OCI-M2 (cell line): ENCODE measurements around the gene NFE2L3.
"Not testable (repeated sequence)": the region's sequence is repeated elsewhere in the genome, so short reads cannot be mapped to it uniquely, and the experiment has no call there.

Source experiments
- DNase-seq: peaks from one replicate; lab custom pipeline; 2025; ENCODE audit not compliant: unreplicated experiment; lab: John Stamatoyannopoulos, UW

The NFE2L3 gene

GRCh38 chr7:26151953-26152781 lies at the start of gene NFE2L3:
Gene NFE2L3 (plus strand): TSS chr7:26152198. CDS start chr7:26152499, 301 bp downstream.
- no peak for DNase-seq

- no peak for DNase-seq
Measured at GRCh38 chr7:26103596-26103995, 48.4 kb upstream of the NFE2L3 start.

GRCh38 chr7:26105236-26105635 lies 46.8 kb upstream of the NFE2L3 start:
- DNase-seq = no peak

GRCh38 chr7:26105931-26106330 lies 46.1 kb upstream of the NFE2L3 start:
- no peak for DNase-seq

- no peak for DNase-seq
Measured at GRCh38 chr7:26112203-26112740, 39.7 kb upstream of the NFE2L3 start.

GRCh38 chr7:26115650-26116049 lies 36.3 kb upstream of the NFE2L3 start:
- no peak for DNase-seq

GRCh38 chr7:26117142-26117807 lies 34.7 kb upstream of the NFE2L3 start:
- DNase-seq = no peak

GRCh38 chr7:26117970-26118369 lies 34.0 kb upstream of the NFE2L3 start:
- no peak for DNase-seq

- DNase-seq = no peak
Measured at GRCh38 chr7:26122745-26123144, 29.3 kb upstream of the NFE2L3 start.

- DNase-seq = not testable (repeated sequence)
Measured at GRCh38 chr7:26124775-26125174, 27.2 kb upstream of the NFE2L3 start.

- DNase-seq = no peak
Measured at GRCh38 chr7:26127411-26127810, 24.6 kb upstream of the NFE2L3 start.

- no peak for DNase-seq
Measured at GRCh38 chr7:26131056-26131589, 20.9 kb upstream of the NFE2L3 start.

GRCh38 chr7:26135076-26135475 lies 16.9 kb upstream of the NFE2L3 start:
- no peak for DNase-seq

- no peak for DNase-seq
Measured at GRCh38 chr7:26135551-26135950, 16.4 kb upstream of the NFE2L3 start.

- no peak for DNase-seq
Measured at GRCh38 chr7:26136831-26137230, 15.2 kb upstream of the NFE2L3 start.

- no peak for DNase-seq
Measured at GRCh38 chr7:26140380-26140779, 11.6 kb upstream of the NFE2L3 start.

GRCh38 chr7:26141077-26141476 lies 10.9 kb upstream of the NFE2L3 start:
- no peak for DNase-seq

- no peak for DNase-seq
Measured at GRCh38 chr7:26143298-26144048, 8.5 kb upstream of the NFE2L3 start.

- DNase-seq = no peak
Measured at GRCh38 chr7:26144184-26145080, 7.6 kb upstream of the NFE2L3 start.

- no peak for DNase-seq
Measured at GRCh38 chr7:26145238-26145637, 6.8 kb upstream of the NFE2L3 start.
